ENCODE results near the gene MPPE1. TPM values are rescaled to one million over a fixed set of nuclear protein-coding genes. Genes with fewer than 3 reads are reported as not detected.
A peak's percentile ranks its signal among the peaks of the same experiment; 100 is the strongest.

Gene MPPE1
- total RNA-seq, 1 experiment from 2014 or later = 37.6 TPM

DNA sequence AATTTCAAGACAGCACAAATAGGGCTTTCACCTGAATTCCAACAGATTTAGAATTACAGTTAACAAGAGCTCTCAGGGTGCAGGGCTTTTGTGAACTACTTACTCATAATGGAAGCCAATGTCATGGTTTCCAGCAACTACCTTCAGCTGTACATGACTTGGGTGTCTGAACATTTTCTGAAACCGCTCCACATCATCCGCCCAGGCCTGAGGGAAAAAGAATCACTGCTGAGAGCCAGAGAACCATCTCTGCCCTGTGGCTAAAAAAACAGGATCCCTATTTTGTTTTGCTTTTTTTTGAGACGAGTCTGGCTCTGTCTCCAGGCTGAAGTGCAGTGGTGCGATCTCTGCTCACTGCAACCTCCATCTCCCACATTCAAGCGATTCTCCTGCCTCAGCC, 18.8 kb downstream of the MPPE1 start:
- TF ChIP-seq, protein P1, sequence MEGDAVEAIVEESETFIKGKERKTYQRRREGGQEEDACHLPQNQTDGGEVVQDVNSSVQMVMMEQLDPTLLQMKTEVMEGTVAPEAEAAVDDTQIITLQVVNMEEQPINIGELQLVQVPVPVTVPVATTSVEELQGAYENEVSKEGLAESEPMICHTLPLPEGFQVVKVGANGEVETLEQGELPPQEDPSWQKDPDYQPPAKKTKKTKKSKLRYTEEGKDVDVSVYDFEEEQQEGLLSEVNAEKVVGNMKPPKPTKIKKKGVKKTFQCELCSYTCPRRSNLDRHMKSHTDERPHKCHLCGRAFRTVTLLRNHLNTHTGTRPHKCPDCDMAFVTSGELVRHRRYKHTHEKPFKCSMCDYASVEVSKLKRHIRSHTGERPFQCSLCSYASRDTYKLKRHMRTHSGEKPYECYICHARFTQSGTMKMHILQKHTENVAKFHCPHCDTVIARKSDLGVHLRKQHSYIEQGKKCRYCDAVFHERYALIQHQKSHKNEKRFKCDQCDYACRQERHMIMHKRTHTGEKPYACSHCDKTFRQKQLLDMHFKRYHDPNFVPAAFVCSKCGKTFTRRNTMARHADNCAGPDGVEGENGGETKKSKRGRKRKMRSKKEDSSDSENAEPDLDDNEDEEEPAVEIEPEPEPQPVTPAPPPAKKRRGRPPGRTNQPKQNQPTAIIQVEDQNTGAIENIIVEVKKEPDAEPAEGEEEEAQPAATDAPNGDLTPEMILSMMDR (IDR thresholded peaks at IDR 0.05; ENCODE audit: unreplicated experiment) = no peak
- no TSS peak for BruUV-seq (replicated peaks)
- CTCF ChIA-PET = no interaction called here
- Mint-ChIP-seq H3K27ac (ENCODE audit: unreplicated experiment) (no peak overlapping the region), H3K9me3 (ENCODE audit: low read depth, unreplicated experiment) (no peaks in the 10 kb centered on the region), H3K4me1 (ENCODE audit: low read depth, unreplicated experiment) (peaks cover 29% of the 10 kb centered on the region), H3K4me3 (ENCODE audit: low read depth, unreplicated experiment) (no peak overlapping the region), H3K27me3 (ENCODE audit: unreplicated experiment) (no peaks in the 10 kb centered on the region), H3K36me3 (ENCODE audit: insufficient read depth, unreplicated experiment) (peaks cover 10% of the 10 kb centered on the region)
- no peak for DNase-seq
- intact Hi-C loops (cut with micrococcal nuclease; ENCODE audit: unreplicated experiment) = no loop called here

DNA sequence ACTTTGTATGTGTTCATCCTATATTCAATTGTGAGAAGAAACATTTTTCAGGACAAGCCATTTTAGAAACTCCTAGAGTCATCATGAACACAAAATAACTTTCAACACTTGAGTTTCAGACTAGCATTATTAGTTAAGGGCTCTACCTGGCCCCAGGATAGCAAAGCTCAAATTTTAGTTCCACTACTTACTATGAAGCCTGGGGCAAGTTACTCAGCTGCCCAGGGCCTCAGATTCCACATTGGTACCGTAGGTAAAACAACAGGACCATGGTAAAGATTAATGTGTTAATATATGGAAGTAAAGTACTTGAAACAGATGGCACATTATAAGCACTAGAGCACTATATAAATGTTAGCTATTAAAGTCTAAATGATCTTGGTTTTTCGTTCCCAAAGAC, 19.4 kb downstream of the MPPE1 start:
- TF ChIP-seq, protein P1 (IDR thresholded peaks at IDR 0.05; ENCODE audit: unreplicated experiment) = no peak
- intact Hi-C loops (cut with micrococcal nuclease; ENCODE audit: unreplicated experiment) = no loop called here
- peaks cover 10% of the 10 kb centered on the region for H3K36me3 Mint-ChIP-seq (ENCODE audit: insufficient read depth, unreplicated experiment)
- no peak overlapping the region for H3K4me3 Mint-ChIP-seq (ENCODE audit: low read depth, unreplicated experiment)
- CTCF ChIA-PET = no interaction called here
- peaks cover 29% of the 10 kb centered on the region for H3K4me1 Mint-ChIP-seq (ENCODE audit: low read depth, unreplicated experiment)
- BruUV-seq (replicated peaks) = no TSS peak
- H3K27me3 Mint-ChIP-seq (ENCODE audit: unreplicated experiment) = no peaks in the 10 kb centered on the region
- no peak for DNase-seq
- H3K9me3 Mint-ChIP-seq (ENCODE audit: low read depth, unreplicated experiment) = no peaks in the 10 kb centered on the region
- H3K27ac Mint-ChIP-seq (ENCODE audit: unreplicated experiment) = no peak overlapping the region

DNA sequence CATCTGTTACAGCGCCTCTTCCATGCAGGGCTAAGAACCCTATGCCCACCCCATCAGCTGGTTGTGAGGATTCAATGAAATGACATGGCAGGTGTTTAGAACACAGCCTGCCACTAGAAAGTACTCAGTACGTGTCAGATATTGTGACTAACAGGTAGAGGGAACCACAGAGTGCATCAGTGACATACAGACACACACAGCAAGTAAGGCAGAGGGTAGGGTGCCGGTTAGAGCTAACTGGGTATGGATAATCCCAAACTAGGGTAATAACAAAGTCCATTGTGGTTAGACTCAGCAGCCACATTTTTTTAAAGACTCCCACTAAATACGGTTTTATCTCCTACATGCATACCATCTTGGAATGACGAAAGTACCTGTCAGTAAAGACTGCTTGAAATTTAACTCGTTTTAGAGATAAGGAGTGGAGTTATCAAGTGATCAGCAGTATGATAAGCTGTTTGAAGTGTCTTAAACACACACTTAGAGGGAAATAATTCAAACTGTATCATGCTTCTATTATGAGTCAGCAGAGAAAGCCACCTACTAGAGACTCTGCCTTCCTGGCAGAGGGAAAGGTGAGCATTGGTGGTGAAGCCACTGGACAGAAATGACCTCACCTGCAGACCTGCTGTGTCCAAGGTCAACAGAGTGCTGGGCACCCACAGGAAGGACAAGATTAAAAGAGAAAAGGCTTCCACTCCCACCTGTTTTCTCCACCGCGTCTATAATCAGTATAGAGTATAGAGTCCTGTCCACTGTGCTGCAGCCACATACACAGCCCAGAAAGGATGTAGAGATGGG, 20.6 kb downstream of the MPPE1 start:
- intact Hi-C loops (cut with micrococcal nuclease; ENCODE audit: unreplicated experiment) = no loop called here
- no peaks in the 10 kb centered on the region for H3K9me3 Mint-ChIP-seq (ENCODE audit: low read depth, unreplicated experiment)

DNA sequence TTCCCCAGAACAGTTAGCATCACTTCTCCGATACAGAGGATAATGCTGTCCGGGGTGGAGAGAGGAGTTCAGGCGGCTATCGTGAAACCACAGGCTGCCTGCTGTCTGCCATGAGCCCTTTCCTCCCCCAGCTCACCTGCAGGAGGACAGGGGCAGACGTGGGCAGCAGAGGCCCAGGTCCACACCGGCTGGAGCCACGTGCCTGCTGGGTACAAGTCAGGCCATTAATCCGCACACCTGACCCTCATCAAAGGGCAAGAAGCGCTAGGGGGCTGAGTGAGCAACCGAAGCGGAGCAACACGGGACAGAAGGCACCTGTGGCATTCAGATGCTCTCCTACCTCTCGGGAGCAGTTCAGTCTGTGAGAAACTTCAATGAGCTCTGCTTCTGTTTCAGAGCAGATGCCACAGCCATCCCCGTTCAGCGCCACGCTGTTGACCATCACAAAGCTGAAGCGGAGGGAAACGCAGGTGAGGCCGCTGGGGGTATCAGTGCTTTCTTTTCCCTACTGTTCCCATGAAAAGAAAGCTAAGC, 21.5 kb downstream of the MPPE1 start:
- intact Hi-C loops (cut with micrococcal nuclease; ENCODE audit: unreplicated experiment) = no loop called here
- Mint-ChIP-seq H3K27me3 (ENCODE audit: unreplicated experiment) (peaks cover 11% of the 10 kb centered on the region), H3K36me3 (ENCODE audit: insufficient read depth, unreplicated experiment) (peaks cover 10% of the 10 kb centered on the region), H3K9me3 (ENCODE audit: low read depth, unreplicated experiment) (no peaks in the 10 kb centered on the region), H3K27ac (ENCODE audit: unreplicated experiment) (no peak overlapping the region), H3K4me3 (ENCODE audit: low read depth, unreplicated experiment) (no peak overlapping the region), H3K4me1 (ENCODE audit: low read depth, unreplicated experiment) (peaks cover 29% of the 10 kb centered on the region)
- TF ChIP-seq, protein P1 (IDR thresholded peaks at IDR 0.05; ENCODE audit: unreplicated experiment) = no peak
- CTCF ChIA-PET = interaction anchor here (1.2 kb wide), 1 partner anchor 26 kb away, joined by 5 read pairs; no protein-coding TSS in a partner anchor
- no peak for DNase-seq
- BruUV-seq (replicated peaks) = no TSS peak

More for the DNA sequence above, 20.6 kb downstream of the MPPE1 start:
- TF ChIP-seq, protein P1 (IDR thresholded peaks at IDR 0.05; ENCODE audit: unreplicated experiment) = no peak
- Mint-ChIP-seq H3K27ac (ENCODE audit: unreplicated experiment) (peak overlapping the region; percentile 12), H3K27me3 (ENCODE audit: unreplicated experiment) (peaks cover 2% of the 10 kb centered on the region), H3K4me3 (ENCODE audit: low read depth, unreplicated experiment) (no peak overlapping the region), H3K36me3 (ENCODE audit: insufficient read depth, unreplicated experiment) (peaks cover 10% of the 10 kb centered on the region), H3K4me1 (ENCODE audit: low read depth, unreplicated experiment) (peaks cover 29% of the 10 kb centered on the region)
- CTCF ChIA-PET = interaction anchor here (1.0 to 1.2 kb wide), 3 partner anchors 16 to 154 kb away, joined by 3 to 5 read pairs (median 5); no protein-coding TSS in a partner anchor
- no TSS peak for BruUV-seq (replicated peaks)
- peak; percentile 30 for DNase-seq
